Measurements from ENCODE around the gene MBNL2.

DNA sequence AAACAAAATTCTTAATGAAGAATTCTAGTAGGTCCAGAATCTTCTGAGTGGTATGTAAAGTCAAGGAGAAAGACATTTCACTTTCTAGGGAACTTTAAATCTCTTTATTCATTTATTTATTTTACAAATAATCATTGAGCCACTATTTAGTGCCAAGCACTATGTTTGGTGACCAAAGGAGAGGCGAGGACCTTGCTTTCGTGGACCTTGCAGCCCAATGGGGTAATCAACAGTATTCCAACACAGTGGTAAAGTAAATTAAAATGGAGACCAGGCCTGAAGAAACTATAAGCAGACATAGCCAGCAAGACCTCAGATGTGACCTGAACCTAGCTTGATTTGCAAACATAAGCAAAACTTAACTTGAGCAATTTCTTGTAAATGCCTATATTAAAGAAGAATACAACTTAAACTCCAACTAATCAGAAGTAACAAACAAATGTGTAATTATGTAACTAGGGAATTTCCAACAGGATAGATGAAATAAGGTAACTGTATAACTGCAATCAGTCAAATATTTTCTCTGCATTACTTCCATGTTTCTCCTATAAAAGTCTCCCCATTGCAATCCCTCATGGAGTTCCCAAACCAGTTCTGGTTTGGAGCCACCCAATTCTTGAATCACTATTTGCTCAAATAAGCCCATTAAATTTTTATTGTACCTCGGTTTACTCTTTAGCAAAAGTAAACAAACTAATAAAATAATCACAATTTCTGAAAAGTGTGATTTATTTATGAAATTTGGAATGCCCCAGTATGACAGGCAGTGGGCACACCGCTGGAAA is 67.6 kb downstream of the MBNL2 start:
- TF ChIP-seq, protein P1, sequence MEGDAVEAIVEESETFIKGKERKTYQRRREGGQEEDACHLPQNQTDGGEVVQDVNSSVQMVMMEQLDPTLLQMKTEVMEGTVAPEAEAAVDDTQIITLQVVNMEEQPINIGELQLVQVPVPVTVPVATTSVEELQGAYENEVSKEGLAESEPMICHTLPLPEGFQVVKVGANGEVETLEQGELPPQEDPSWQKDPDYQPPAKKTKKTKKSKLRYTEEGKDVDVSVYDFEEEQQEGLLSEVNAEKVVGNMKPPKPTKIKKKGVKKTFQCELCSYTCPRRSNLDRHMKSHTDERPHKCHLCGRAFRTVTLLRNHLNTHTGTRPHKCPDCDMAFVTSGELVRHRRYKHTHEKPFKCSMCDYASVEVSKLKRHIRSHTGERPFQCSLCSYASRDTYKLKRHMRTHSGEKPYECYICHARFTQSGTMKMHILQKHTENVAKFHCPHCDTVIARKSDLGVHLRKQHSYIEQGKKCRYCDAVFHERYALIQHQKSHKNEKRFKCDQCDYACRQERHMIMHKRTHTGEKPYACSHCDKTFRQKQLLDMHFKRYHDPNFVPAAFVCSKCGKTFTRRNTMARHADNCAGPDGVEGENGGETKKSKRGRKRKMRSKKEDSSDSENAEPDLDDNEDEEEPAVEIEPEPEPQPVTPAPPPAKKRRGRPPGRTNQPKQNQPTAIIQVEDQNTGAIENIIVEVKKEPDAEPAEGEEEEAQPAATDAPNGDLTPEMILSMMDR (IDR thresholded peaks at IDR 0.05) = no peak
- TF ChIP-seq POLR2A (IDR thresholded peaks at IDR 0.05) = no peak
